Measurements from ENCODE around the gene TSPEAR.

TSPEAR gene

DNA sequence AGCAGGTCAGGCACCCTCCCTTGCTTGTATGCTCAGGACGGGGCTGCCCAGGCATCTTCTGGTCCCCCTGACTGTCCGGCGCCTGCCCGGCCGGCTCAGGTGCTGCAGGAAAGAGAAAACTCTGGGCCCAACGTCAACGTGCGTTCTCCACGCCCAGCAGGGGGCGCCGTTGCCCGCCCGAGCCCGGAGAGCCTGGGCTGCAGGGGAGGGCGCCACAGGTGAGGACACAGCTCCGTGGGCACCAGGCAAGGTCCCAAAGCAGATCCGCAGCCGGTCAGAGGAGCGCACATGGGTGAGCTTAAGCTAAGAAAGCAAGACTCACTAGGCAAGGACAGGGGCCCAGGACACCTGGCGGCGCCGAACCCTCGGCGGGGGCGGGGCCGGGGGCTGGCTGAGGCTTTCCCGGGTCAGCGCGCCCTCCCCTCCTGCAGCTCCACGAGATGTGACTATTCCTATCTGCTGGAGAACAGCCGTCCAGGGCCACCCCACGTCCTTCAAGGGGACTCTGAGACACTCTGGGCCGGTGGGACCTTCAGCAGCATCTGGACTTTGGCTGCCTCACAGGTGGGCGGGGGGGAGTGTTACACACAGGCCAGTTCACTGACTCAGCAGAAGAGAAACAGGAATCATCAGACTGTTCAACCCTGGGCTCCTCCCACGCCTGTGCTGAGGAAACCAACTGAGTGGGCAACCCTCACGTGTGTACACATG is 200.7 kb downstream of the TSPEAR start:
- in situ Hi-C loops (cut with MboI; ENCODE audit: low sequenced_read_pairs, unreplicated experiment): no loop called here
- DNase-seq (ENCODE audit: low spot score): peak; percentile 92
- TF ChIP-seq, protein P1, sequence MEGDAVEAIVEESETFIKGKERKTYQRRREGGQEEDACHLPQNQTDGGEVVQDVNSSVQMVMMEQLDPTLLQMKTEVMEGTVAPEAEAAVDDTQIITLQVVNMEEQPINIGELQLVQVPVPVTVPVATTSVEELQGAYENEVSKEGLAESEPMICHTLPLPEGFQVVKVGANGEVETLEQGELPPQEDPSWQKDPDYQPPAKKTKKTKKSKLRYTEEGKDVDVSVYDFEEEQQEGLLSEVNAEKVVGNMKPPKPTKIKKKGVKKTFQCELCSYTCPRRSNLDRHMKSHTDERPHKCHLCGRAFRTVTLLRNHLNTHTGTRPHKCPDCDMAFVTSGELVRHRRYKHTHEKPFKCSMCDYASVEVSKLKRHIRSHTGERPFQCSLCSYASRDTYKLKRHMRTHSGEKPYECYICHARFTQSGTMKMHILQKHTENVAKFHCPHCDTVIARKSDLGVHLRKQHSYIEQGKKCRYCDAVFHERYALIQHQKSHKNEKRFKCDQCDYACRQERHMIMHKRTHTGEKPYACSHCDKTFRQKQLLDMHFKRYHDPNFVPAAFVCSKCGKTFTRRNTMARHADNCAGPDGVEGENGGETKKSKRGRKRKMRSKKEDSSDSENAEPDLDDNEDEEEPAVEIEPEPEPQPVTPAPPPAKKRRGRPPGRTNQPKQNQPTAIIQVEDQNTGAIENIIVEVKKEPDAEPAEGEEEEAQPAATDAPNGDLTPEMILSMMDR (IDR thresholded peaks at IDR 0.05; ENCODE audit: borderline replicate concordance, control extremely low read depth, extremely low read depth, insufficient read depth, missing control alignments): peak; percentile 92

DNA sequence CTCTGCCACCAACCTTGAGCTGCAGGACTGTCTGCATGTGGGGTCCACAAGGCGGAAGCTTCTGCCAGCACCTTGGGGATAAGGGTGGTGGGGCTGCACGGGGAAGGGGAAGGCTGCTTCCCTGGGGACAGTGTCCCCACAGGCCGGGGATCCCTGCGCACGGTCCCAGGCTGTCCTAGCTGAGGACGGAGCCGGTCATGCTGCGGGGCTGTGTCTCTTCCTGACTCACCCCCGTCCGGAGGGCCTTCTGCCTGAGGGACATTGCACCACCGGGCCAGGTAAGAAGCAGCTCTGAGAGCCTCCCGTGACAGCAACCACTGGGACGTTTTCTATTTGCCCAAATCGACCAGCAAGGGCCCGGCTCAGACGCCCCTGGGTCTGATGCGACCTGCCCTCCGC is 201.3 kb downstream of the TSPEAR start:
- DNase-seq (ENCODE audit: low spot score): no peak
- in situ Hi-C loops (cut with MboI; ENCODE audit: low sequenced_read_pairs, unreplicated experiment): no loop called here
- TF ChIP-seq, protein P1 (IDR thresholded peaks at IDR 0.05; ENCODE audit: borderline replicate concordance, control extremely low read depth, extremely low read depth, insufficient read depth, missing control alignments): no peak

DNA sequence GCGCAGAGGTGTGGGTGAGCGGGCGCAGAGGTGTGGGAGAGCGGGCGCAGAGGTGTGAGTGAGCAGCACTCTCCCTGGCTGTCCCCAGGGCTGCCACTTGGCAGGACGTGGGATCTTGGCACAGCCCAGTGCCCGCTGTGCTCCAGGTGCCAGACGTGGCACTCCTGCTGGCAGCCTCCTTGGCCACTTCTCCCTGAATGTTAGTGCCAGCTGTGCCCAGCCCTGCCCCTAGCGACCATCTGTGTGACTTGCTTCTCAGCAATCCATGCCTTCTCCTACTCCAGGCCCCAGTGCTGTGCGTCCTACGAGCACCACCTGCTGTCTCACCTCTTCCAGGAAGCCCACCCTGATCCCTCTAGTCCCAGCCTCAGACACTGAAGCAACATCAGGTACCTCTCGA is 201.8 kb downstream of the TSPEAR start:
- DNase-seq (ENCODE audit: low spot score): no peak
- in situ Hi-C loops (cut with MboI; ENCODE audit: low sequenced_read_pairs, unreplicated experiment): no loop called here

DNA sequence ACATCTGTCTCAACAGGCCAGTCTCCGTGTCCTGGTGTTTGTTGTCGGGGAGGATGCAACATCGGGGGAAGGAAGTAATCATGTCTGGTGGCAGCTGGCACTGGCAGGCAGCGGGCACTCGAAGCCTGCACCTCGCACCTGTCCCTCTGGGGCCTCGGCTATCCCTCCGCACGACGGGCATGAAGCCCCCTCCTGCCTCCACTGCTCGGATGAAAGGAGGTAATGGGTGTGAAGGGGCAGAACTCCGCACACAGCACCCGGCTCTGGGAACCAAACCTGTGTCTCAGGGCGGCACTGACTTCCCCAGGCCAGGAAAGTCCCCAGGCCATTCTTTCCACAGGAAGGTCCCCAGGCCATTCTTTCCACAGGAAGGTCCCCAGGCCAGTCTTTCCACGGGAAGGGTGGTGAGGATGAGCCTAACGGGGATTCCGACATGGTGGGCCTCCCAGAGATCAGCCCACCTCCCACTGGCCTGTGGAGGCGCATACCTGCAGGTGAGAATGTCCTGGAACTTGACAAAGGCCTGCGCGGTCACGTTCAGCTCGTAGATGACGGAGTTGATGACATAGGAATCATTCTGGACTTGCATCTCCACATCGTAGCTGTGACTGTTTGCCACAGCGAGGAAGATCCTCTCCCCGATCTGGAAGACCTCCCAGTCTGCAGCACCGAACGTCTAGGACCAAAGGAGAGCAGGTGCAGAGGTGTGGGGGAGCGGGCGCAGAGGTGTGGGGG is 202.5 kb downstream of the TSPEAR start:
- TF ChIP-seq, protein P1 (IDR thresholded peaks at IDR 0.05; ENCODE audit: borderline replicate concordance, control extremely low read depth, extremely low read depth, insufficient read depth, missing control alignments): no peak
- in situ Hi-C loops (cut with MboI; ENCODE audit: low sequenced_read_pairs, unreplicated experiment): no loop called here

More for the DNA sequence above, 201.8 kb downstream of the TSPEAR start:
- TF ChIP-seq, protein P1 (IDR thresholded peaks at IDR 0.05; ENCODE audit: borderline replicate concordance, control extremely low read depth, extremely low read depth, insufficient read depth, missing control alignments): no peak

DNA sequence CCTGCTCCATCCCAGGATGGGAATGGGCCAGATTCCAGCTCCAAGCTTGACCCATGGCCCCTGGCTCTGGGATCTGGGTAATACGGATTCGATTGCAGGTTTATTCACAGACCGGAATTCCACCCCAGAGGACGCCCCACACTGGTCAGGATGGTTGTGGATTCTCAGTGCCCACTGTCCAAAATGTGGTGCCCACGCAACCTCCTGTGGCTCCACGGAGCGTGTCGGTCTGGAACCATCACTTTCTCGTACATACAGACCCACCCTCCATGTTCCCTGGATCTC is 203.0 kb downstream of the TSPEAR start:
- DNase-seq (ENCODE audit: low spot score): no peak
- TF ChIP-seq, protein P1 (IDR thresholded peaks at IDR 0.05; ENCODE audit: borderline replicate concordance, control extremely low read depth, extremely low read depth, insufficient read depth, missing control alignments): no peak
- in situ Hi-C loops (cut with MboI; ENCODE audit: low sequenced_read_pairs, unreplicated experiment): no loop called here

More for the DNA sequence above, 202.5 kb downstream of the TSPEAR start:
- DNase-seq (ENCODE audit: low spot score): no peak

DNA sequence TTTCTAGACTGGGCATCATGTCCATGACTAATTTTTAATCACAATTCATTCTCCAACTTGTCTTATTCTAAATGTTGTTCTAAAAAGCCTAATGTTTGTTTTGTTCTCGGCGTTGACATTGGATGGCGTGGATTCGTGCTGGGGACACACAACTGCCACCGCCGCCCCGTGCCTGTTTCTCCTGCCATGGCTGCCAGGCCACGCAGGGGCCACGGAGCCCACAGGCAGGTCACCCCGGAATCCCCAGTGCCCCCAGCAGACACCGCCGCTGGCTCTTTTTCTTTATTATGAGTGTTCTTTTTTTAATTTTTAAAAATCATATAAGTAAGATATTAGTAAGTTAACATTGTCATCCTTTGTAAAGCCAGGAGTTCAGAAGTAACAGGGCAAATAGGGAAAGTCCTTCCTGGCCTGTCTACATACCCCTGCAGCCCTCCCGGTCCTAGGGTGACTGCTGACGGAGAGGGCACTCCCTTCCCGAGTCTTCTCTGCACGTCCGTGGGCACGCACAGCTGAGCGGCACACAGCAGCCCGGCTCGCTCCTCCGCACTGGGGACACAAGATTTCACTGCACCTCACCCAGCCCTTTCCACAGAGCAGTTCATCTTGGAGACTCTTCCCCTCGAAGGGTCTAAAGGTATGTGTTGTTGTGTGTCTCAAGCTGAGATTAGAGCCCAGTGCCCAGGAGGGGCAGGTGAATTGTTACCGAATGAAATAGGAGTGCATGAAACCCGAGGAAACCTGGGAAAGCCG is 203.5 kb downstream of the TSPEAR start:
- TF ChIP-seq, protein P1 (IDR thresholded peaks at IDR 0.05; ENCODE audit: borderline replicate concordance, control extremely low read depth, extremely low read depth, insufficient read depth, missing control alignments): no peak
- DNase-seq (ENCODE audit: low spot score): no peak
- in situ Hi-C loops (cut with MboI; ENCODE audit: low sequenced_read_pairs, unreplicated experiment): no loop called here

All from GM13976 (cell line).